ENCODE measurements around the gene ASPA. TPM values are rescaled to one million over a fixed set of nuclear protein-coding genes. Genes with fewer than 3 reads are reported as not detected.

ASPA gene
- total RNA-seq, 6 experiments from 2014 or later = not detected

GRCh38 chr17:3529817-3530741 is 54.3 kb downstream of the ASPA start:
- H3K27ac Mint-ChIP-seq = no peak overlapping the region
- no peaks in the 10 kb centered on the region for H3K36me3 Mint-ChIP-seq (ENCODE audit: low read depth)
- no peak for TF ChIP-seq CTCF (IDR thresholded peaks at IDR 0.05)
- no peak for DNase-seq
- no peaks in the 10 kb centered on the region for H3K4me1 Mint-ChIP-seq (ENCODE audit: low read depth)
- H3K27me3 Mint-ChIP-seq (ENCODE audit: insufficient read depth) = peaks cover 14% of the 10 kb centered on the region
- H3K9me3 Mint-ChIP-seq = peaks cover 3% of the 10 kb centered on the region; the same call in 1 of the 2 replicates
- H3K4me3 Mint-ChIP-seq = no peak overlapping the region

- DNase-seq = no peak
- Mint-ChIP-seq H3K4me1 (ENCODE audit: low read depth) (no peaks in the 10 kb centered on the region), H3K36me3 (ENCODE audit: low read depth) (no peaks in the 10 kb centered on the region), H3K27ac (no peak overlapping the region), H3K27me3 (ENCODE audit: insufficient read depth) (peaks cover 11% of the 10 kb centered on the region), H3K9me3 (peaks cover 3% of the 10 kb centered on the region; the same call in 1 of the 2 replicates), H3K4me3 (no peak overlapping the region)
- no peak for TF ChIP-seq CTCF (IDR thresholded peaks at IDR 0.05)
Observed at GRCh38 chr17:3531266-3532101, 55.7 kb downstream of the ASPA start.

- peaks cover 3% of the 10 kb centered on the region; the same call in 1 of the 2 replicates for H3K9me3 Mint-ChIP-seq
- peaks cover 10% of the 10 kb centered on the region for H3K27me3 Mint-ChIP-seq (ENCODE audit: insufficient read depth)
- TF ChIP-seq CTCF (IDR thresholded peaks at IDR 0.05) = no peak
- H3K4me3 Mint-ChIP-seq = no peak overlapping the region
- H3K36me3 Mint-ChIP-seq (ENCODE audit: low read depth) = no peaks in the 10 kb centered on the region
- no peak for DNase-seq
- no peak overlapping the region for H3K27ac Mint-ChIP-seq
- H3K4me1 Mint-ChIP-seq (ENCODE audit: low read depth) = no peaks in the 10 kb centered on the region
Observed at GRCh38 chr17:3532106-3532858, 56.5 kb downstream of the ASPA start.

GRCh38 chr17:3532859-3533142 is 57.0 kb downstream of the ASPA start:
- Mint-ChIP-seq H3K27ac (no peak overlapping the region), H3K27me3 (ENCODE audit: insufficient read depth) (peaks cover 10% of the 10 kb centered on the region), H3K9me3 (peaks cover 3% of the 10 kb centered on the region; the same call in 1 of the 2 replicates), H3K36me3 (ENCODE audit: low read depth) (no peaks in the 10 kb centered on the region), H3K4me3 (no peak overlapping the region), H3K4me1 (ENCODE audit: low read depth) (no peaks in the 10 kb centered on the region)
- no peak for TF ChIP-seq CTCF (IDR thresholded peaks at IDR 0.05)
- no peak for DNase-seq

- Mint-ChIP-seq H3K36me3 (ENCODE audit: low read depth) (no peaks in the 10 kb centered on the region), H3K27me3 (ENCODE audit: insufficient read depth) (peaks cover 6% of the 10 kb centered on the region), H3K4me1 (ENCODE audit: low read depth) (no peaks in the 10 kb centered on the region), H3K27ac (no peak overlapping the region), H3K9me3 (peaks cover 3% of the 10 kb centered on the region; the same call in 1 of the 2 replicates), H3K4me3 (no peak overlapping the region)
- TF ChIP-seq CTCF (IDR thresholded peaks at IDR 0.05) = no peak
- DNase-seq = no peak
Observed at GRCh38 chr17:3533752-3534151, 58.0 kb downstream of the ASPA start.

All from HFFc6 (cell line).